HG02763 (cell line): ENCODE measurements around the gene RBPJ.

ENCODE experiments used
- ATAC-seq: cut with Tn5 transposase; IDR thresholded peaks from one replicate; pipeline ENCODE4 v1.9.1; 2021; ENCODE audit warnings: mild to moderate bottlenecking, moderate library complexity; ENCODE audit not compliant: unreplicated experiment

Gene RBPJ

DNA sequence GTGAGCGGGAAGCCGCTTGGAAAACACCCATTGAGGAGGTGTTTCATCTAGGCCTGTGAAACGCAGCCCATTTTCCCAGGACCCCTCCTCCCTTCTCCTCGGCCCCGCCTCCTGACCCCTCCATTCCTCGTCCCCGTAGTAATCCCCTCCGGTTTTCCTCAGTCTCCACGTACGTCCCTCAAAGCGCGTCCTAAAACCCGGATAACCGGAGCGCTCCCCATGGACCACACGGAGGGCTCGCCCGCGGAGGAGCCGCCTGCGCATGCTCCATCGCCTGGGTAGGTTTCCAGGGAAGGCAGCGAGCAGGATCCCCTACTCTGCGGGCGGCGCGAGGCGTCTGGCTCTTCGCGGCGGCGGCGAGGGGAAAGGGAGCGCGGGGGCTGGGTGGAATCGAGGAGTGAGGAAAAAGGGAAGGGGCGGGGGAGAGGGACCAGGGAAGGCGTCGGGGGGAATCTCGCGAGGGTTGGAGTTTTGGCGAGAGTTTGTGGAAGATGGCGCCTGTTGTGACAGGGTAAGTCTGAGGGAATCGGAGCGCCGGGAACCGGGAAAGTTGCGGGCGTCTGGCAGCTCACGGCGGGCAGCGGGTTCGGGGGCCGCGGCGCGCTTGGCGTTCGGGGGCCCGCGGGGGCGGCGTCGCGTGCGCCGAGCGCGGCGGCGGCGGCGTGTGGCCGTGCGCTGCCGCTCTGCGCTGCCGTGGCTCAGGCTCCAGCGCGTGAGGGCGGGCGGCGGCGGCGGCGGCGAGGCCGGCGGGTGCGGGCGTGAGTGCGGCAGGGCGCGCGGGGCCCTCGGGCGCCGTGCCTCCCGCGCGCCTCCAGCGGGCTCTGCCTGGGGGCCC lies at the start of gene RBPJ:
RBPJ (plus strand) TSS at position 477 of the 835 bp plus-strand sequence; CDS start at position 492, 15 bp downstream.
- ATAC-seq = peak; percentile 16

DNA sequence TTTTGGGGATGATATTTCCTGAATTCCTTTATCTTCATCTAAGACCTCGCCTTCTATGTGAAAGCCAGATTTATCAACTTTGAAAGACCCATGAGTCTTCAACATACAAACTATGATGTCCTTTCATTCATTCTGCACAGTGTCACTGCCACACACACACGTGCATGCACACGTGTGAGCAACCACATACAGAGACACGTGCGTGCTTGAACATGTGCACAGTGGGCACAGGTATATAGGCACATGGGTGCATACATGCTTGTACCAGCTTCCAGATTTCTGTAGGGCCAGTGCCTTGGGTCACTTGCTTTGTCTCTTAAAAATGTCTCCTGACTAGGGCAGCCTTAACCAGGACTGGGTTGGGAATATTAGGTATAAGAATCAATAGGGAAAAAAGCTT lies 49.1 kb upstream of the RBPJ start:
- ATAC-seq = no peak

DNA sequence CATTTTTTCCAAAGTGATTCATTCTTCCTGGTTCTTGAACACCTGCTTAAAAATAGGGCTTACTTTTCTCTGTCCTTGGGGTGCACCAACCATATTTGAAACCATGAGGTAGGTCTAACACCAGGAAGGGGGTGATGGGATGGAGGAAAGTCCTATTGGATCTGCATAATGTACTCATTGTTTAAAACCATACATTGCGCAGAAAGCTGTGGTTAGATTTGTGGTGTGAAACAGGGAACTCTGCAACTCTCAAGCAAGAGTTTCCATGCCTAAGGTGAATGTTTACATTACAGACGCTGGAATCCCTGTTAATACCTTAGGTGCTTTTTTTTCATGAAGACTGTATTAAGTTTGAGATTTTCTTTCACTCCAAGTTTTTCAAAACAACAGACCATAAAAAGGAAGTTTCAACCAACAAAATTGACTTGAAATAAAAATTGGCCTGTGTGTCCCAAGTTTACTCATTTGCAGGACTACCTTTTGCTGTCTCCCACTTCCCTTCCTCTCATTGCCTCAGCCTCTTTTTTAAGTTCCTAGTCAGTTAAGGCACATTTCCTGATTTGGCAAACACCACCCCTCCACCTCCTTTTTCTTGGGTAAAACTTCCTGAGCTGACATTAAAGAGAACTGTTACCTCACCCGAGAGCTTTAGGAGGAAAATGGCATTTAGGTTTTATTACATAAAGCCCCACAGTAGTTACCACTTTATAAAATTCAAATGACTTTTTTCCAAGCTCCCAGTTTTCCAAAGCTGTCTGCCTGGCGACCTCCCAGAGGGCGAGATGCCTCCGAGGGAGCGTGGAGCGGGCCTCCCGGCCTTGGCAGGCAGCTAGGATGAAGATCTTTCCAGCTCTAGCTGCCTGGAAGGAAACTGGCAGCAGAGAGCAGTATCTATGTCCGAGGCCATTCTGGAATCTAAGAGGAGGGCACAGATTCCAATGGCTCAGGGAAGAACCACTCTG lies 47.9 kb upstream of the RBPJ start:
- no peak for ATAC-seq

DNA sequence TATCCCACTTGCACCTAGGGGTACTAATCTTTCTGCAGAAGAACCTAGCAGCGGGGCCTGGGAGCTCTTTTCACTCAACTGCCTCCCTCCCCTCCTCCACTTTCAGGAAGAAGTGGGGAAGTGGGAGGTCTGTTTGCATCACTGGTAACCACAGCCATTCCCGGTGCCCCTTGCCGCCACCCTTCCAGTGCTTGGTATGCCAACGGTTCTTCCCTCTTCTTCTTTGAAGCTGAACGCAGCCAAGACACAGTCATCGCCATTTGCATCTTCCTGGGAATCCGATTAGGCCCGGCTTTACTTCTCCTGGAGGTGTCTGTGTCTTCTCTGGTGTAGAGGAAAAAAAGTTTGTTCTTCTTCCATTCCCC lies 47.2 kb upstream of the RBPJ start:
- no peak for ATAC-seq

DNA sequence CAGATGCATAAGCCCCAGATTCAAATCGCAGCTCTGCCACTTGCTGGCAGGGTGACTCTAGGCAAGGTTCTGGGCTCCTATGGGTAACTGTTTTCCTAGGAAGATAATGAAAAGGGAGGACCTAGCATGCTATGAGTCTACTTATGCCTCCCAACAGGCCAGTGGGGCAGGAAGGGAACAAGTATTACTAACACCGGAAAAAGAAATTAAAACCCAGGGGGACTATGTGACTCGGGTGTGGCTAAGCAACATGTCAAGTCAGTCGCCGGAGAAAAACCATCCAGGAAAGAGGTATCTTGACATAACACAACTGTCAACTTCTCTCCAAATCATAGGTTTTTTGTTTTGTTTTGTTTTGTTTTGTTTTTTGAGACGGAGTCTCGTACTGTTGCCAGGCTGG lies 45.5 kb upstream of the RBPJ start:
- ATAC-seq = no peak

DNA sequence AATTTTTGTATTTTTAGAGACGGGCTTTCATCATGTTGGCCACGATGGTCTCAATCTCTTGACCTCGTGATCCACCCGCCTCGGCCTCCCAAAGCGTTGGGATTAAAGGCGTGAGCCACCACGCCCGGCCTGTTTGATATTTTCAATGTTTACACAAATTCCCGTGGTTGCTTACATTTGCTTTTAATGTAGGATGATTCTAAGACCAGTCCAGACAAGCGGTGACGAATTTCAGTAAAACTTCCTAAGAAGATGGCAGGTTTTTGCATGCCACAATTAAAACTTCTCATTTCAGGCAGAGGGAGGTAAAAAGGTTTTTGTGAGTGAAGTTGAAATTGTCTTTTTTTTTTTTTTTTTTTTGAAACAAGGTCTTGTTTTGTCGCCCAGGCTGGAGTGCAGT lies 41.4 kb upstream of the RBPJ start:
- no peak for ATAC-seq

DNA sequence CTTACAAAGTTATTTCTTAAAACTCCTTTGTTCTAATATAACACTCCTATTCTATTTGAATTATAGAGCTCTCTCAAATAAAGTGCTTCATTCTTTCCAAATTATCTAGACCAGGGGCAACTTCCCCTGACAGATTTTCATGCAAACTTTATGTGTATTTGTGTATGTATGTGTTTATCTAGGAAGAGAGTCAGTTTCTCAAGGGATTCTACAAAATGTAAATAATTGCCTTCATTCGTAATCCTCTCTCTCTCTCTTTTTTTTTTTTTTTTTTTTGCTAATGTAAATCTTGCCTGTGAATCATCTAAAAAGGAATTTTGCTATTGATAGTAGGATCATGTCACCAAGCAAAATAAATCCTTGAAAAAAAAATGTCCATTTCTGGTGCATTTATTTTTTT lies 38.9 kb upstream of the RBPJ start:
- no peak for ATAC-seq

DNA sequence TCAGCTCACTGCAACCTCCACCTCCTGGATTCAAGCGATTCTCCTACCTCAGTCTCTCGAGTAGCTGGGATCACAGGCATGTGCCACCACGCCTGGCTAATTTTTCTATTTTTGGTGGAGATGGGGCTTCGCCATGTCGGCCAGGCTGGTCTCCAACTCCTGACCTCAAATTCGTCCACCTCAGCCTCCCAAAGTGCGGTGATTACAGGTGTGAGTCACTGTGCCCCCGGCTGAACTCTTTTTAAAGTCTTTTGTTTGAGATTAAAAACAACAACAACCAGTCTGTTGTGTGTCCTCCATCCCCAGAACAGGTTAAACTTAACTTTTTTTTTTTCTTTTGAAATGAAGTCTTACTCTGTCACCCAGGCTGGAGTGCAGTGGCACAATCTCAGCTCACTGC lies 36.3 kb upstream of the RBPJ start:
- no peak for ATAC-seq

DNA sequence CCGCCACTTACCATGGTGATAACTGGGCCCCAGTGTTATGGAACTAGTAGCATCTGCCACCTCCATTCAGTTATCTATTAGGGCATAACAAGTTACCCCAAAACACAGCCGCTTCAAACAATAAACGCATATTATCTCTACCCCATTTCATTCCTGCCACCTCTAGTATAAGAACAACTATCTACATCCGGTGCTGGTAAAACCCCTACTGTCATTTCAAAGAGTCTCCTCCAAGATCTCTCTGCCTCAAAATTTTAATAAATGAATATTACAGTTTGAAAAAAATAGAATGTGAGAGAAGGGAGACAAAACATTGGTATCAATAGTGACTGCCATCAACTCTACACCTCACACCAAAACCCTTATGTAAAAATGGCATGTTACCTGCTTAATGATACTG lies 35.5 kb upstream of the RBPJ start:
- no peak for ATAC-seq

DNA sequence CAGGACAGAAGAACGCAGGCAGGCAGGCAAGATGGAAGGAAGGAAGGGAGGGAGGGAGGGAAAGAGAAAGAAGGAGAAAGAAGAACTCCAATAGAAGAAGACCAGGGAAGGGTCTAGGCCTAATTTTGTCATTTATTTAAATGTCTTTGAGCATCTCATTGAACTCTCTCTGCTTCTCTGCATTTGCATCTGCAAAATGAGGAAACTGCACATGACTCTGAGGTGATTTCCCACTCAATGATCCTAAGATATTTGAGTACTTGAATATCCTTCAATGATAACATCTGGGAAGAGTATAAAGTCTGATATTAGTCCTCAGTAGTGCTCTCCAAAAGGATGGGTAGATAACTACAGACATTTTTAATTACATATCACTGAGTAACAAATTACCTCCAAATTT lies 33.1 kb upstream of the RBPJ start:
- no peak for ATAC-seq

DNA sequence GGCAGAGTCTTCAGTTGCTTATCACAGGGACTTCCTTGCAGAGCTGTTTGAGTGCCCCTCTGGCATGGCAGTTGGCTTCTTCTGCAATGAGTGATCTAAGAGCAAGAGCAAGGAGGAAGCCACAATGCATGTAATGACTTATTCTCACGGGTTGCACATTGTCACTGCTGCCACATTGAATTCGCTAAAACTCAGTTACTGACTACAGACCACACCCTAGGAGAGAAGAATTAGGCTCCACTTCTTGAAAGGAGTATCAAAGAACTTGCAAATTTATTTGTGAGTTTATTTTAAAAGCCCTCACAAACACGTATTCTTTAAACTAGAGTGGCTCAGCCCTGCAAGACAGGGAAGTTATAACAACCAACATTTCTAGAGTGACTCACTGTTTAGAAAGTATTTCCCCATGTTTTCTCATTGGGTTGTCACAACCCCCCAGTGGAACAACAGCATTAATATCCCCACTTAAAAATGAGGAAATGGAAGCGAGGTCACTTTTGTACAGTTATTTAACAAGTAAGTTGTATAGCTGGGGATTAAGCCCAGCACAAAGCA lies 32.4 kb upstream of the RBPJ start:
- peak; percentile 68 for ATAC-seq

DNA sequence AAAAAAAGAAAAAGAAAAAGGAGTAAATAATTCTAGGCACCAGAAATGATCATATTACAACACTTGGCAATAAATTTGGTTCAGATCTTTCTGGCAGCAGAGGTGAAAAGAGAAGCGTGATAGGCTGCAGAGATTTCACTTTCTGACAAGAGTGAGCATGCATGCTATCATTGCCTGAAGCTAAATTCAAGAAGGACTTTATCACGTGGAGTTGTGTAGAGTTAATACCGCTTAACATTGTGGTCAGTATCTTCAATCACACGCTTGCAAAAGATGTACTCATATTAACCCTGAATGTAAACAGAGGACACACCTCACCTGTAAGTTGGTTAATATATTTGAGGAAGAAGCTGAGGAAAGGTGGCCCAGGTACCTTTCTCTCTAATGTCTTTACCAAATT lies 31.4 kb upstream of the RBPJ start:
- no peak for ATAC-seq

DNA sequence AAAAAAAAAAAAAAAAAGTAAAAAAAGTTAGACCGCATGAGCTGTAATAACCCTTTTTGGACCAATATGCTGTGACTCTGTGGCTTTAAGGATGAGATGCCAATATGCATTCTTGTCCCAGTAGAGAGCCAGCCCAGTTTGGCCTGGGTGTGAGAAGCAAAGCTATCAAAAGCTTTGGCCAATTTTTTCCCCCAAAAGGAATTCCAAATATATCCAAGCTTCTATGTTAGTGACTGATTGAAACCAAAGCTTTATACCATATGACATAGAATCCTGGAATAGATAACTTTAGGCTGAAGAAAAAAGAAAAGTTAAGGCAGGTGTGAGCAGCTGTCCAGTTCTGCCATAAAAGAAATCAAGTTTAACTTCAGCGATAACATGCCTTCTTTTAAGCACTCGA lies 30.5 kb upstream of the RBPJ start:
- ATAC-seq = no peak

DNA sequence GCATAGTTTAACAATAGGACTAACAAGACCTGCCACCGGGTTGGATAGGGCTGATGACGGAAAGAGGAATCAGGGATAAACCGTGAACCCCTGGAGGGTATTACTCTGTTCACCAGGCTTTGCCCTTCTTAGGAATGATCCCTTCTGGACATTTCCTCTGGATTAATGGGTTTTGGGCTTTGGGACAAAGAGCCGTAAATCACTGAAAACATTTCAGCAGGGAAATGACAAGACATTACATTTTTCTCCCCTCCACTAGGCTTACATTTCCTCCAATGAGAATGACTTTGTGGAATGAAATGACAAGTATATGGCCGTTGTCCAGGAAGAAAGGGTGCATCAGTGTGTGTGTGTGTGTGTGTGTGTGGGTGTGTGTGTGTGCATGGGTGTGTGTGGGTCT lies 25.9 kb upstream of the RBPJ start:
- no peak for ATAC-seq

DNA sequence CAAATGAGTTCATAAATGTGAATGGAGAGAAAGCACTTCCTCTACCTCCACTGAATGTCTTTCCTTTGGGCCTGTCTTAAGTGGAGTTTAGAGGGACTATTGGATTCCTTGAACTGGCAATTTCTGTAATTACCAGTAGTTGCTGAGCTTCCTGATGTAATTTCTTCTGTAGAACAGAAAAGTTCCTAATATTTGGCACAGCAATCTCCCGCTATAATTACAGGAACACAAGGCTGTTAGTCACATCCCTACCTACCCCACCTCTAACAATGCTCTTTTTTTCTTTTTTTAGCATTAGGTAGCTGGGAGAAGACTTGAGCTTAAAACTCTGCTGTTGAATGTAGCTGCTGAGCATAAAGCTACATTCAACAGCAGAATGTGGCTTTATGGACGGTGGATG lies 24.8 kb upstream of the RBPJ start:
- no peak for ATAC-seq

DNA sequence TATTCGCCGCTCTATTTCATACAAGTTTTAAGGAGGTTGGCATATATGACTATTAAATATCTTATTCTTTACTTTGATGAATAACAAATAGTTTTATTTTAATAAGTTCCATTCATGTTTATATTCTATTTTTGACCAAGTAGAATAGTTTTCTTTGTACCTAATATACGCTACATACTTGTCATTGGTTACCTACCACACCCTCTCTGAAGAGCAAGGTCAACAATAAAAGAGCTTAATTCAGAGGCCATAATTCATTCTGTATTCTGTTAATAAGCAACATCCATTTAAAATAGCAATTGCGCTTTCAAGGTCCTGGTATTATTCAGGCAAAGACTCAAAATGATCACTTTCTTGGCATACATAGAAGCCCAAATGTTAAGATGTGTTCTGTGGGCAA lies 24.3 kb upstream of the RBPJ start:
- no peak for ATAC-seq

DNA sequence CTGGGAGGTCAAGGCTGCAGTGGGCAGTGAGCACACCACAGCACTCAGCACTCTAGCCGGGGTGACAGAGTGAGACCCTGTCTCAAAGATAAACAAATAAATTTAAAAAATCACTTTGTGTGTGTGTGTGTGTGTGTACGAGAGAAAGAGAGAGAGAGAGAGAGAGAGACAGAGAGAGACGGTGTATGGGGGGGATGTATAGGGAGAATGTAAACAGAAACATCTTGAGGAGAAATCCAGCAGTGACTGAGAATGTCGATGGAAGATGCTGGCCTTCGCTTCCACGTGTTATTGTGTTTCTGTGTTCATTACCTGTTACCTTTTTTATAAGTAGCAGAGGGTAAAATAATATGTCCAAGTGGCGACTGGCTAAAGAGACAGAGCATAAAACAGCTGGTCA lies 23.6 kb upstream of the RBPJ start:
- no peak for ATAC-seq

DNA sequence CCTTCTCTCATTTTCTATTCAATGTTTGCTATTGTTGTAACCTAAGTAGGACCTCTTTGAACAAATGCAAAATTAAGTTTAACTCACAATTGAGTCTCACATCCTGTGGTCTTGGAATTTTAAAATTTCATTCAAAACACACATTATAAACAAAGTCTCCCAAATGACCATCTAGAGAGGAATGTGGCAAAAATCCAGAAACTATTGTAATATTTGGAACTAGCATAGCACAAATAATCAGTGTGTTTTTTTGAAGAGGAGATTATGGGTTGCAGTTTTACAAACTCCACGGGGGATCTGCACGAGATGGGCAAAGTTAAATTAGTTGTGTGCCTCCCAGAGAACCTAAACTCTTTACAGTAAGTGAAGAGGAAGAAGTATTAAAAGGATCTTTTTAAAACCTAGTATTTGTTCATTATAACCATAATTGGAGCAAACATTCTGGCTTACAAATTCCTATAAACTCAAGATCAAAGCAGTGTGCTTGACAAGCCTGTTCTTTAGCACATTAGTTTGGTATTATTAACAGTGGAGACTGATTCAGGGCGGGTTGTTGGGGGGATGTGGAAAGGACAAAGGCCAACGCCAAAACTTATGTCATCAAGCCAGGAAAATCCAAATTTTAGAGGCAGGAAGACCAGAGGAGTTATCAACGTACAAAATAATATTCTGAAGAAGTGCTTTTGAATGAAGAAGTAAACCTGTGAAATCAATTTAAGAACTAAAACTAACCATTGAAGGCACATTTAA lies 22.4 kb upstream of the RBPJ start:
- no peak for ATAC-seq

DNA sequence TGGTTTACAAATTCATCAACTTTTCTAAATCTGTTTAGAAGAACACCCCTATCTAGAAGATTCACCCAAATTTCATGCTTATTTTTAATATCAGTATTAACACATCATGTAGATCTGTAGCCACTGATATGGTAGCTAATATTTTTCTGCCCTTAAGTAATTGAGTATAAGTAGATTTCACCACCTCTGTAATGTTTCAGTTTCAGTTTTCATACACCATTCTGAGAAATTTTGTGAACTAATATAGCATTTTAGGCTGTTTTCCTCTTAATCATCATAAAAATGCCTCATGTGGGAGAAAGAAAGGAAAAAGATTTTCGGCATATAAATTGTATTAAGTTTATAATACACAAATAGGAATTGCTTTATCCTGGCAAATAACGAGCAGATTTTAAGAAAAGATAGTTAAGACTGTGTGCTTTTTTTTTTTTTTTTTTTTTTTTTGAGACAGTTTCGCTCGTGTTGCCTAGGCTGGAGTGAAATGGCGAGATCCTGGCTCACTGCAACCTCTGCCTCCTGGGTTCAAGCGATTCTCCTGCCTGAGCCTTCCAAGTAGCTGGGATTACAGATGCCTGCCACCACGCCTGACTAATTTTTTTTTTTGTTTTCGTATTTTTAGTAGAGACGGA lies 21.4 kb upstream of the RBPJ start:
- peak; percentile 48 for ATAC-seq
